ENCODE results near the gene ZDHHC14.

The ZDHHC14 gene

DNA sequence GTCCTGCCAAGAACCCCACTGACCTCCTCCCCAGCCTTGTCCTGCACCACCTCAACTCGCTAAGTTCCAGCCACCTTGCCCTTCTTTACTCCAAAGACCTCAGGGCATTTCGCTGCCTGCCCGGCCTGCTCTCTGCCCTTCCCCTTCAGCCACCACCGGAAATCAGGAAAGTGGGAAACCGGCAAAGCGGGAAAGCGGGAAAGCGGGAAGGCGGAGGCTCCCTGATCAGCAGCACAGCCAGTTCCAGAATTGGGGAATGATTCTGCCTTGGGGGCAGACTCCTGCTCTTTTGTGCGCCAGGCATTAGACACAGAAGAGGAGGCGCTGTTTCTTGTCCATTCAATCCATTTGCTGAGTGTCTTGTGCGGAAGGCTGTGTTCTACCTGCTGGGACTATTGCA, 111.3 kb downstream of the ZDHHC14 start:
- Histone ChIP-seq H3K27ac (ENCODE audit: low read depth, low read length) (no peak overlapping the region), H3K27me3 (ENCODE audit: insufficient read depth, low read length) (no peaks in the 10 kb centered on the region), H2AFZ (ENCODE audit: low read length, unreplicated experiment) (no peak overlapping the region), H3K36me3 (ENCODE audit: insufficient read depth, low read length) (no peaks in the 10 kb centered on the region), H3K79me2 (ENCODE audit: control insufficient read depth, insufficient read depth, low read length, unreplicated experiment) (no peaks in the 10 kb centered on the region), H3K4me3 (ENCODE audit: low read depth, low read length) (no peak overlapping the region), H3K4me1 (ENCODE audit: control insufficient read depth, insufficient read depth, low read length, unreplicated experiment) (no peaks in the 10 kb centered on the region)

- no peaks in the 10 kb centered on the region for H3K36me3 ChIP-seq (ENCODE audit: insufficient read depth, low read length)
- H2AFZ ChIP-seq (ENCODE audit: low read length, unreplicated experiment), result no peak overlapping the region
- H3K4me1 ChIP-seq (ENCODE audit: control insufficient read depth, insufficient read depth, low read length, unreplicated experiment), result no peaks in the 10 kb centered on the region
- H3K79me2 ChIP-seq (ENCODE audit: control insufficient read depth, insufficient read depth, low read length, unreplicated experiment), result no peaks in the 10 kb centered on the region
- no peak overlapping the region for H3K4me3 ChIP-seq (ENCODE audit: low read depth, low read length)
- H3K27ac ChIP-seq (ENCODE audit: low read depth, low read length), result no peak overlapping the region
- no peaks in the 10 kb centered on the region for H3K27me3 ChIP-seq (ENCODE audit: insufficient read depth, low read length)
Measured at GRCh38 chr6:157492741-157493140, 111.8 kb downstream of the ZDHHC14 start.

DNA sequence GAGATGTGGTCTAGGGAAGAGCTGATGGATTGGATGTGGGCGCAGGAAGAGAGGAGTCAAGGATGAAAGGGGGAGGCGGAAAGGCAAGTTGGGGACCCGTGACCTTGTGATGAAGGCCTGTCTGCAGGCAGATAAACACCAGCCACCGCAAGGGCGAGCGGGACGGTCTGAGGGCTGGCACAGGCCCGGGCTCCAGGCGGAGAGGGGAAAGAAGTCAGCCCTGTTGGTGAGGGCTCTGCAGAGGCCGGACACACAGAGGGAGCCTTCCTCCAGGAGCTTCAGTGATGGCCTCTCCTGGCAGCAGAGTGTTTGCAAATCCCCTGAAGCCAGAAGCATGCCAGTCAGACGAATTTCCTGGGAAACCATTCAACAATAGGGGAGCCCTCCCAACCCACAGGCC, 112.2 kb downstream of the ZDHHC14 start:
- H3K27me3 ChIP-seq (ENCODE audit: insufficient read depth, low read length), result no peaks in the 10 kb centered on the region
- no peak overlapping the region for H3K27ac ChIP-seq (ENCODE audit: low read depth, low read length)
- no peaks in the 10 kb centered on the region for H3K79me2 ChIP-seq (ENCODE audit: control insufficient read depth, insufficient read depth, low read length, unreplicated experiment)
- H2AFZ ChIP-seq (ENCODE audit: low read length, unreplicated experiment), result no peak overlapping the region
- H3K4me3 ChIP-seq (ENCODE audit: low read depth, low read length), result no peak overlapping the region
- H3K4me1 ChIP-seq (ENCODE audit: control insufficient read depth, insufficient read depth, low read length, unreplicated experiment), result no peaks in the 10 kb centered on the region
- H3K36me3 ChIP-seq (ENCODE audit: insufficient read depth, low read length), result no peaks in the 10 kb centered on the region

- no peaks in the 10 kb centered on the region for H3K4me1 ChIP-seq (ENCODE audit: control insufficient read depth, insufficient read depth, low read length, unreplicated experiment)
- no peaks in the 10 kb centered on the region for H3K36me3 ChIP-seq (ENCODE audit: insufficient read depth, low read length)
- H3K79me2 ChIP-seq (ENCODE audit: control insufficient read depth, insufficient read depth, low read length, unreplicated experiment), result no peaks in the 10 kb centered on the region
- no peak overlapping the region for H2AFZ ChIP-seq (ENCODE audit: low read length, unreplicated experiment)
- H3K4me3 ChIP-seq (ENCODE audit: low read depth, low read length), result no peak overlapping the region
- H3K27me3 ChIP-seq (ENCODE audit: insufficient read depth, low read length), result no peaks in the 10 kb centered on the region
- no peak overlapping the region for H3K27ac ChIP-seq (ENCODE audit: low read depth, low read length)
Measured at GRCh38 chr6:157493576-157493975, 112.6 kb downstream of the ZDHHC14 start.

DNA sequence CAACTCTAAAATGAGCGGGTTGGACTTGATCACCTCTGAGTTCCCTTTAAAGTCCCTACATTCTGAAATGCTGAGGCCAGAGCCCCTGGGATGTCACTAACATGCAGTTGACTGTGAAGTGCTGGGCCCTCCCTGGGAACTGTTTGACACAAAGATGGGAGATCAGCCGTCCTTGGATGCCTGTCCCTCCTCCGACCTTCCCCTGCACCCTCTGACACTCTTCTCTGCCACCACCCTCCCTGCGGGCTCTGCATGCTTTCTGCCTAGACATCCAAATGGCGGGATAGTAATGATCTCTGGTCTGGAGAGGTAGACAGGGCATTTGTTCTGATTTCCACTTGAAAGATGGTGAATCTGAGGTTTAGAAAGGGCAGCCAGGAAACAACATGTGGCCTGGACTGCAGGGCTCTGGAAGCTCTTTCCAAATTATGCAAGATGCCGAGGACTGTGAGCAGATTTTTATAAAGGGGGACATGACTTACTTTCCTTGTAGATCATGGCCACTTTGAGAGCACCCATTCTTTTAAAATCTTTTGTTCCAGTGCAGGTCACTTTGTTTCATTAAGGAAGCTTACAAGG, 113.2 kb downstream of the ZDHHC14 start:
- Histone ChIP-seq H3K79me2 (ENCODE audit: control insufficient read depth, insufficient read depth, low read length, unreplicated experiment) (no peaks in the 10 kb centered on the region), H3K27ac (ENCODE audit: low read depth, low read length) (no peak overlapping the region), H2AFZ (ENCODE audit: low read length, unreplicated experiment) (no peak overlapping the region), H3K4me1 (ENCODE audit: control insufficient read depth, insufficient read depth, low read length, unreplicated experiment) (no peaks in the 10 kb centered on the region), H3K36me3 (ENCODE audit: insufficient read depth, low read length) (no peaks in the 10 kb centered on the region), H3K4me3 (ENCODE audit: low read depth, low read length) (no peak overlapping the region), H3K27me3 (ENCODE audit: insufficient read depth, low read length) (no peaks in the 10 kb centered on the region)

- no peaks in the 10 kb centered on the region for H3K36me3 ChIP-seq (ENCODE audit: insufficient read depth, low read length)
- H2AFZ ChIP-seq (ENCODE audit: low read length, unreplicated experiment), result no peak overlapping the region
- no peak overlapping the region for H3K27ac ChIP-seq (ENCODE audit: low read depth, low read length)
- H3K79me2 ChIP-seq (ENCODE audit: control insufficient read depth, insufficient read depth, low read length, unreplicated experiment), result no peaks in the 10 kb centered on the region
- no peaks in the 10 kb centered on the region for H3K4me1 ChIP-seq (ENCODE audit: control insufficient read depth, insufficient read depth, low read length, unreplicated experiment)
- no peak overlapping the region for H3K4me3 ChIP-seq (ENCODE audit: low read depth, low read length)
- no peaks in the 10 kb centered on the region for H3K27me3 ChIP-seq (ENCODE audit: insufficient read depth, low read length)
Measured at GRCh38 chr6:157496534-157497095, 115.6 kb downstream of the ZDHHC14 start.

DNA sequence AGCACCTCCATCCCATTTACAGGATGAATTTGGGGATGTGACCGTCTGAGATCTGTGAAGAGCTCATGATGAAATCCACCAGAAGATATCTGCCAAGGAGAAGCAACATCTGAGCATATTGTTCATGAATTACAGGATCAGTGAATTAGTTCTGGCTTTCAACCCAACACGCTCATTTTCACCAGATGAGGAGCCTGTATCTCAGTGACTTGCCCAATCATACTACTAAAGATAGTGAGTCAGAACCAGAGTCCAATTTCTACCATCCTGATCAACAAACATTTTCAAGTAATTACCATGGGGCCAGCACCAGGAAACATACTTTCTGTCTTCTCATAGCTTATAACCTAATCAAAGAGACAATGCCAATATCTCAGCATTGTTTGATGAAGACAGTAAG, 116.6 kb downstream of the ZDHHC14 start:
- H2AFZ ChIP-seq (ENCODE audit: low read length, unreplicated experiment), result no peak overlapping the region
- H3K27me3 ChIP-seq (ENCODE audit: insufficient read depth, low read length), result no peaks in the 10 kb centered on the region
- no peaks in the 10 kb centered on the region for H3K79me2 ChIP-seq (ENCODE audit: control insufficient read depth, insufficient read depth, low read length, unreplicated experiment)
- no peaks in the 10 kb centered on the region for H3K36me3 ChIP-seq (ENCODE audit: insufficient read depth, low read length)
- H3K4me1 ChIP-seq (ENCODE audit: control insufficient read depth, insufficient read depth, low read length, unreplicated experiment), result no peaks in the 10 kb centered on the region
- H3K27ac ChIP-seq (ENCODE audit: low read depth, low read length), result no peak overlapping the region
- H3K4me3 ChIP-seq (ENCODE audit: low read depth, low read length), result no peak overlapping the region

GRCh38 chr6:157498817-157499216, 117.8 kb downstream of the ZDHHC14 start:
- Histone ChIP-seq H2AFZ (ENCODE audit: low read length, unreplicated experiment) (no peak overlapping the region), H3K27ac (ENCODE audit: low read depth, low read length) (no peak overlapping the region), H3K4me1 (ENCODE audit: control insufficient read depth, insufficient read depth, low read length, unreplicated experiment) (no peaks in the 10 kb centered on the region), H3K27me3 (ENCODE audit: insufficient read depth, low read length) (no peaks in the 10 kb centered on the region), H3K4me3 (ENCODE audit: low read depth, low read length) (no peak overlapping the region), H3K36me3 (ENCODE audit: insufficient read depth, low read length) (no peaks in the 10 kb centered on the region), H3K79me2 (ENCODE audit: control insufficient read depth, insufficient read depth, low read length, unreplicated experiment) (no peaks in the 10 kb centered on the region)

GRCh38 chr6:157500022-157500421, 119.0 kb downstream of the ZDHHC14 start:
- H3K27ac ChIP-seq (ENCODE audit: low read depth, low read length), result no peak overlapping the region
- H3K36me3 ChIP-seq (ENCODE audit: insufficient read depth, low read length), result no peaks in the 10 kb centered on the region
- H3K4me1 ChIP-seq (ENCODE audit: control insufficient read depth, insufficient read depth, low read length, unreplicated experiment), result no peaks in the 10 kb centered on the region
- no peaks in the 10 kb centered on the region for H3K27me3 ChIP-seq (ENCODE audit: insufficient read depth, low read length)
- no peak overlapping the region for H2AFZ ChIP-seq (ENCODE audit: low read length, unreplicated experiment)
- H3K4me3 ChIP-seq (ENCODE audit: low read depth, low read length), result no peak overlapping the region
- H3K79me2 ChIP-seq (ENCODE audit: control insufficient read depth, insufficient read depth, low read length, unreplicated experiment), result no peaks in the 10 kb centered on the region

- H2AFZ ChIP-seq (ENCODE audit: low read length, unreplicated experiment), result no peak overlapping the region
- H3K79me2 ChIP-seq (ENCODE audit: control insufficient read depth, insufficient read depth, low read length, unreplicated experiment), result no peaks in the 10 kb centered on the region
- H3K36me3 ChIP-seq (ENCODE audit: insufficient read depth, low read length), result no peaks in the 10 kb centered on the region
- no peak overlapping the region for H3K27ac ChIP-seq (ENCODE audit: low read depth, low read length)
- H3K4me3 ChIP-seq (ENCODE audit: low read depth, low read length), result no peak overlapping the region
- no peaks in the 10 kb centered on the region for H3K27me3 ChIP-seq (ENCODE audit: insufficient read depth, low read length)
- H3K4me1 ChIP-seq (ENCODE audit: control insufficient read depth, insufficient read depth, low read length, unreplicated experiment), result no peaks in the 10 kb centered on the region
Measured at GRCh38 chr6:157503018-157503747, 122.2 kb downstream of the ZDHHC14 start.

DNA sequence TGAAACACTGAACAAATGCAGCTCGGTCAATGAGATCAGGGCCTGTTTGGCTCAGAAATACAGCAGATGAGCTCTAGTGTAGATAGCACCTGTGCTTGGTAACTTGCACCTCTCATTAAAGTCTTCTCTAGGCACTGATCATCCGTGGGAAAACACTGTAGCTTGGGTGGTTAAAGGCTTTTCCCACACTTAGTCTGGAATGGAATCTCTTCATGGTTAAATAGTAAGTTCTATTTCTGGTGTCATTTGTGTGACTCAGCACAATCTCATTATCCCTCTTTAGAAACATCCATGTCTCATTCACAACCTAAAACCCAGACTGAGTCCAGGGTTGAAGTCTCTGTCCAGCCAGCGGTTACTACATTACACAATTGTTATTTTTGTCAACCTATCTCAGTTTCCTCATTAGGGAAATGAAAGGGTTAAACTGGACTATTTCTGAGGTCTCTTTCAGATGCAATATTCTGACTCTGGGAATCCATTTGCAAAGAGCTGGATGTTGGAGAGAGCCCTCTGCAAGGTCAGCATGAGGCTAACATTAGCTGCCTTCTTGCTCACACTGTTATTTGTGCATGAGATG, 125.0 kb downstream of the ZDHHC14 start:
- H3K4me3 ChIP-seq (ENCODE audit: low read depth, low read length), result no peak overlapping the region
- no peaks in the 10 kb centered on the region for H3K4me1 ChIP-seq (ENCODE audit: control insufficient read depth, insufficient read depth, low read length, unreplicated experiment)
- H3K27ac ChIP-seq (ENCODE audit: low read depth, low read length), result no peak overlapping the region
- no peaks in the 10 kb centered on the region for H3K27me3 ChIP-seq (ENCODE audit: insufficient read depth, low read length)
- H3K79me2 ChIP-seq (ENCODE audit: control insufficient read depth, insufficient read depth, low read length, unreplicated experiment), result no peaks in the 10 kb centered on the region
- H3K36me3 ChIP-seq (ENCODE audit: insufficient read depth, low read length), result no peaks in the 10 kb centered on the region
- H2AFZ ChIP-seq (ENCODE audit: low read length, unreplicated experiment), result no peak overlapping the region

Data from ACC112 (cell line).